ENCODE data around the gene TBC1D14. TPM values are rescaled to one million over a fixed set of nuclear protein-coding genes. Genes with fewer than 3 reads are reported as not detected.
A peak's percentile ranks its signal among the peaks of the same experiment; 100 is the strongest.

The TBC1D14 gene, protein sequence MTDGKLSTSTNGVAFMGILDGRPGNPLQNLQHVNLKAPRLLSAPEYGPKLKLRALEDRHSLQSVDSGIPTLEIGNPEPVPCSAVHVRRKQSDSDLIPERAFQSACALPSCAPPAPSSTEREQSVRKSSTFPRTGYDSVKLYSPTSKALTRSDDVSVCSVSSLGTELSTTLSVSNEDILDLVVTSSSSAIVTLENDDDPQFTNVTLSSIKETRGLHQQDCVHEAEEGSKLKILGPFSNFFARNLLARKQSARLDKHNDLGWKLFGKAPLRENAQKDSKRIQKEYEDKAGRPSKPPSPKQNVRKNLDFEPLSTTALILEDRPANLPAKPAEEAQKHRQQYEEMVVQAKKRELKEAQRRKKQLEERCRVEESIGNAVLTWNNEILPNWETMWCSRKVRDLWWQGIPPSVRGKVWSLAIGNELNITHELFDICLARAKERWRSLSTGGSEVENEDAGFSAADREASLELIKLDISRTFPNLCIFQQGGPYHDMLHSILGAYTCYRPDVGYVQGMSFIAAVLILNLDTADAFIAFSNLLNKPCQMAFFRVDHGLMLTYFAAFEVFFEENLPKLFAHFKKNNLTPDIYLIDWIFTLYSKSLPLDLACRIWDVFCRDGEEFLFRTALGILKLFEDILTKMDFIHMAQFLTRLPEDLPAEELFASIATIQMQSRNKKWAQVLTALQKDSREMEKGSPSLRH
- 40.4 TPM for total RNA-seq
- long read RNA-seq, full-length matches to known transcripts = 24 of 80 reads
- long read RNA-seq, partial matches to known transcripts = 6 of 80 reads
- long read RNA-seq, other reads (novel, unspliced or antisense) = 50 of 80 reads

- DNase-seq = peak; percentile 92
- peak; percentile 92 for ATAC-seq
- intact Hi-C loops (cut with micrococcal nuclease) = no loop called here
Measured at GRCh38 chr4:6909113-6909969, at the start of gene TBC1D14. TBC1D14 (plus strand) TSS chr4:6909826; CDS start chr4:6923390, 13,564 bp downstream.

GRCh38 chr4:6868386-6868785 is 41.2 kb upstream of the TBC1D14 start:
- no peak for ATAC-seq
- no peak for DNase-seq
- intact Hi-C loops (cut with micrococcal nuclease) = no loop called here

- DNase-seq (peak; percentile 70), ATAC-seq (peak; percentile 59)
- intact Hi-C loops (cut with micrococcal nuclease) = loop anchor here (5.0 kb wide), 1 partner anchor 153 kb away; the partner anchor contains the start of gene BLOC1S4
Measured at GRCh38 chr4:6869944-6870343, 39.7 kb upstream of the TBC1D14 start.

DNA sequence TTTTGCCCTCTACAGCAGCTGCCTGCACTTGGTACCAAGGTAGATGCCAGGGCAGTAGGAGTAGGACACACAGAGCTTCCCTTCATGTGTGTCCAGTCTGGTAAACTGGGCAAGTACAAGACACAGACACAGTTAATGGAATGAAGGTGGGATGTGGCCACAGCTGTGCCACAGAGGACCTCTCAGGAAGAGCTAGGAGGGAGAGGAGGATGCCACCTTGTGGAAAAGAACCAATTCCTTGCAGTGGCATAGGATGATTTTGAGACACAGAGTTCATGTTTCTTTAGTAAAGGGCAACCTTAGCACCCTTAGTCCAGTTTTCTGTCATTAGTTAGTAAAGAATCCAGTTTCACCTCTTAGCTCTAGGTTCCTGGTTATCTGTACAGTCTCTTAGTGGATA is 36.3 kb upstream of the TBC1D14 start:
- intact Hi-C loops (cut with micrococcal nuclease) = loop anchor here (5.0 kb wide), 1 partner anchor 156 kb away; the partner anchor contains the start of gene BLOC1S4

GRCh38 chr4:6873792-6874461 is 35.7 kb upstream of the TBC1D14 start:
- intact Hi-C loops (cut with micrococcal nuclease) = loop anchor here (5.0 kb wide), 1 partner anchor 157 kb away; the partner anchor contains the start of gene BLOC1S4
- DNase-seq (peak; percentile 86), ATAC-seq (peak; percentile 63)

More for the DNA sequence above, 36.3 kb upstream of the TBC1D14 start:
- ATAC-seq (no peak), DNase-seq (no peak)

GRCh38 chr4:6874981-6875380 is 34.6 kb upstream of the TBC1D14 start:
- intact Hi-C loops (cut with micrococcal nuclease) = loop anchor here (5.0 kb wide), 1 partner anchor 158 kb away; the partner anchor contains the start of gene BLOC1S4
- no peak for DNase-seq
- peak; percentile 2 for ATAC-seq

DNA sequence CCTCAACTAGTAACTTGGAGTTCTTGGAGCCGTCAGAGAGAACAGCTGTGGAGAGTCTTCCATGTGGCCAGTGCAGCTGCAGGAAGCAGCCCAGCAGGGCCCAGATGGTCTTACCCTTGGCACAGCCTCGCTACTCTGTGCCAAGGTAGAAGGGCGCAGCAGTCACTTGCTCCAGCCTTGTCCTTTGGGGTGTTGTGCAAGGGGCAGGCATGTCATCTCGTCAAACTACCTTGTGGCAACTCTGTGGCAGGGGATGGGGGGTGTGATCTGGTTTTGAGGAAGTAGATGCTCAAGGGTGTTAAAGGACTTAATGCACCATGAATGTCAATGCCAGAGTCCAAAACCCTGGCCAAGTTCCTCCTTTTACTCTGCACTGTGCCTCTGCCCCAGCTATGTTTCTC is 34.2 kb upstream of the TBC1D14 start:
- intact Hi-C loops (cut with micrococcal nuclease) = no loop called here
- DNase-seq (peak; percentile 57), ATAC-seq (peak; percentile 79)

DNA sequence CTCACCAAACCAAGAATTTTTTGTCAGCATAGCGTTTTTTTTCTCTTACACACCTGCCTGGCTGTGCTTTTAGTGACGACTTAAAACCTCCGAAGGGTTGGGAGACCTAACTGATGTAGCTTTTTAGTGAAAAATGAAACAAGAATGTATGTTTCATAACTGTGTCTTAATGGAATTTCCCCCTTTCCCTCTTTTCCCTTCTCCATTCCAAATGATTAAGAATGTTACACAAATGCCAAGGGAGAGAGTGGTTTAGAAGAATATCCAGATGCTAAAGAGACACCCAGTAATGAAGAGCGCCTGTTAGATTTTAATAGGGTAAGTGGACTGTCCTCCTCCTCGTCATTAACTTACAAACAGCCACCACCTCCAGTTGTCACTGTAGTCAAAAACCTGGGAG is 33.2 kb upstream of the TBC1D14 start:
- DNase-seq (no peak), ATAC-seq (no peak)
- intact Hi-C loops (cut with micrococcal nuclease) = no loop called here

DNA sequence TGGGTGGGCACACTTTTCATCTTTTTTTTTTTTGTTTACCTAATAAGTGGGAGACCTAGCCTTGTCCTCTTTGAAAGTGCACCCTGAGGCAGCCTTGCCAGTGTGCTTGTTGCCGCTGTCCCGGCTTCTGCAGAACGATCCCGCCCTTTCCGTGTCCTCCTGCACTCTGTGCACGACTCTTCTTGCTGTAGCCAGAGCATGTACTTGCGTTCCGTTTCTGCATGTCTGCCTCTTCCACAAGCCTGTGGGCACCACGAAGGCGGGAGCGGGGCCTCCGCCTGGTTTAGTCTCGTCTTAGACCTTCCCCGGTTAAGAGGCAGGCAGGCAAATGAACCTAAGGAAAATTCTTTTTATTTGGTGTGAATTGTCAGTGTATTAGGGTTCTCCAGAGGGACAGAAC is 32.6 kb upstream of the TBC1D14 start:
- DNase-seq (no peak), ATAC-seq (no peak)
- intact Hi-C loops (cut with micrococcal nuclease) = no loop called here

DNA sequence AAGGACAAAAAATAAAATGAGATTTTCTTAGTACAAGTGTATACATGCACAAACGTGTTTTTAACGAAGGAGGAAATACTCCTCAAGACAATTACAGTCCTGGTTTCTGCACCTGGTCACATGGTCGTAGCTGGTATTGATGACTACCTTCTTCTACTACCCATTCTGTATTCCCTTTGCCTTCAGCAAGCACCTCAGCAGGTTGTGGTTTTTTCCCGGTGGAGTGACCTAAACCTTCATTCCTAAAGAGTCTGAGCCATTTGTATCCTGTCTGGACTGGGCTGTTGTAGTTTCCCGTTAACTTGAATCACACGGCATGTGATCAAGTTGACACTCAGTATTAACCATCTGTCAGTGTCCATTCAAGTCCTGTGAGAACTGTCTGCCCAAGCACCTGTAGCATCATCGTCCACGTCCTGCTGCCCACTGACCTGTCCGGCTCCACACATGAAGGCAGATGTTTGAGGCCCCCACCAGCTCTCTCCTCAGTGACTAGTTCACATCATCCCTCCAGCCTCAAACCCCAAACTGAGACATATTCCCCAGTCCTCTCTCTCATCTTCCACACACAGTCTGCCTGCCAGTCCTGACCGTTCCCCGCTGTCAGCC is 31.1 kb upstream of the TBC1D14 start:
- no peak for ATAC-seq
- DNase-seq = no peak
- intact Hi-C loops (cut with micrococcal nuclease) = no loop called here

DNA sequence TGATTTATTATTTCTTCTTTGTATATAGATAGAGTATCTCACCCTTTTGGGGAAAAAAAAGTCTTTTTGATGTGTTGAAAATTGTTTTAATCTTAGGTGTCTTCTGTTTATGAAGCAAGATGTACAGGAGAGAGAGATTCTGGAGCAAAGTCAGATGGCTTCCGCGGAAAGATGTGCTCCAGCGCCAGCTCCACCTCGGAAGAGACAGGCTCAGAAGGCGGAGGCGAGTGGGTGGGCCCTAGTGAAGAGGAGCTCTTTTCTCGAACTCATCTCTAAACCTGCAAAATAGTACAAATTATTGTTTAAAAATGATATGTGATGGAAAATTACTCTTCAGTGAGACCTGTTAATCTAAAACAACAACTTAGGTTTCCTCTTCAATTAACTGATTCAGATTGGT is 28.9 kb upstream of the TBC1D14 start:
- ATAC-seq (no peak), DNase-seq (no peak)
- intact Hi-C loops (cut with micrococcal nuclease) = no loop called here

DNA sequence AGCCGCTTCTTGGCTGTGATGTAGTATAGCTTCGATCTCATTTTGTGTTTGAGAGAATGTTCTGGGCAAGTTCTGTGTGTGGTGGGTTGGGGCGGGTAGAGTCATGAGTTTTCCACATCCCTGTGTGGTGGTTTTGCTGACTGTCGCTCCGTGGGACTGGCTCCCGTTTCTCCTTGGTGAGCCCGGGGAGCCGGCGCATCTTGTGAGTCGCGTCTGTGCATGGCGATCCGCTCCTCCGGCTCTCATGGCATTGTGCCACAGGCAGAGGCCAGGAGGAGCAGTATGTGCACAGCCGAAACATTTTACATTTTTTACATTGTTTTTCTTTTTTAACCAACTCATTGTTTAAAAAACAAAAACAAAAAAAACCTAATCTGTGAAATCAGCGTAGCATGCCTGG is 27.7 kb upstream of the TBC1D14 start:
- DNase-seq (no peak), ATAC-seq (no peak)

DNA sequence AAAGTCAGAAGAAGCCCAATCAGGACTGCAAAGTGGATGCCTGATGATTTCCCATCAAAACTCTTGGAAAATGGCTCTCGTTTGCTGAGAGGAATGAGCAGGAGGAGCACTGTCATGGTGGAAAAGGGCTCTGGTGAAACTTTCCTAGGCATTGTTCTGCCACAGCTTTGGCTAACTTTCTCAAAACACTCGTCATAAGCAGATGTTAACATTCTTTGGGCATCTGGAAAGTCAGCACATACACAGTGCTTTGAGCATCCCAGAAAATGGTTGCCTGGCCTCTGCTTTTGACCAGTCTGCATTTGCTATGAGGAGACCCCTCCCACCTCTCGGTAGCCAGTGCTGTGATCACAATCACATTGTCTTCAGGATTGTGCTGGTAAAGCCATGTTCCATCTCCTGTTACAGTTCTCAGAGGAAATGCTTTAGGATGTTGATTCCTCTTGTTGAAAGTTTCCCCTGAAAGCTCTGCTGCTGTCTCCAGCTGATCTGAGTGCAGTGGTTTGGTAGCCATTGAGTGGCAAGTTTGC is 25.2 kb upstream of the TBC1D14 start:
- DNase-seq (no peak), ATAC-seq (no peak)

More for the DNA sequence above, 27.7 kb upstream of the TBC1D14 start:
- intact Hi-C loops (cut with micrococcal nuclease) = no loop called here

DNA sequence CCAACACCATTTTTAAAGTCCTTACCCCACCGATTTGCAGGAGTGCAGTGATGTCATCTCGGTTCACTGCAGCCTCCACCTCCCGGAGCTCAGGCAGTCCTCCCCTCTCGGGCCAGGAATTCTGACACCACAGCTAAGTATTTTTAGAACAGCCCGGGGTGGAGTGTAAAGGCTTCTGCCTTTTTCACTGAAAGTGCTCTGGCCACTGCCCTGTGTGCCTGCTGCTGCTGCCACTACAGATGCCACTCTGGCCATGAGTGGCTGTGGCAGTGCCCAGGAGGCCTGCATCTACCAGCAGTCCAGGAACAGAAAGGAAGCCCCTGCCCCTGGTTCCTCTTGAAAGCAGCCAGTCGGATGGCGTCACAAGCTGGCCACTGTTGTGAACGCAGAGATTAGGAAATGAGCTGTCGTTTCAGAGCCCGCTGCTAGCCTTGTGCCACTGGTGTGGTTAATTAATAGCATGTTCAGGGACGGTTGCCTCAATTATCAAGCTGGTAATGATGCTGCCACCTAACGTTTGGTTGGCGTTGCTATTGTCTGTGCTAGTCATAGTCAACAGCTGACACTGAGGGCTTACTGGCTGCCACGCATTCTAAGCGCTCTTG is 23.6 kb upstream of the TBC1D14 start:
- ATAC-seq = peak; percentile 86
- intact Hi-C loops (cut with micrococcal nuclease) = no loop called here
- DNase-seq = peak; percentile 76

More for the DNA sequence above, 25.2 kb upstream of the TBC1D14 start:
- intact Hi-C loops (cut with micrococcal nuclease) = no loop called here

DNA sequence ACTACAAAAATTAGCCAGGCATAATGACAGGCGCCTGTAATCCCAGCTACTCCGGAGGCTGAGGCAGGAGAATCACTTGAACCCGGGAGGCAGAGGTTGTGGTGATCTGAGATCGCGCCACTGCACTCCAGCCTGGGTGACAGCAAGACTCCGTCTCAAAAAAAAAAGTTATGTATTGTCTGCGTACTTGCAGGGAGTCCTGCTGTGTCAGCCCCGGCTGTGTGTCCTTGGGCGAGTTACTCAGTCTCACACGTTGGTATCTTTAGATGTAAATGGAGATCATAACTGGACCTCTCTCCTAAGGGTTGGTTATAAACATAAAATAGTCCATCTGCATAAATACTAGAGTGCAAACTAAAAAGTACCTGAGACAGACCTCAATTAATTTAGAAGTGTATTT is 22.7 kb upstream of the TBC1D14 start:
- ATAC-seq = no peak
- intact Hi-C loops (cut with micrococcal nuclease) = no loop called here
- DNase-seq = no peak

DNA sequence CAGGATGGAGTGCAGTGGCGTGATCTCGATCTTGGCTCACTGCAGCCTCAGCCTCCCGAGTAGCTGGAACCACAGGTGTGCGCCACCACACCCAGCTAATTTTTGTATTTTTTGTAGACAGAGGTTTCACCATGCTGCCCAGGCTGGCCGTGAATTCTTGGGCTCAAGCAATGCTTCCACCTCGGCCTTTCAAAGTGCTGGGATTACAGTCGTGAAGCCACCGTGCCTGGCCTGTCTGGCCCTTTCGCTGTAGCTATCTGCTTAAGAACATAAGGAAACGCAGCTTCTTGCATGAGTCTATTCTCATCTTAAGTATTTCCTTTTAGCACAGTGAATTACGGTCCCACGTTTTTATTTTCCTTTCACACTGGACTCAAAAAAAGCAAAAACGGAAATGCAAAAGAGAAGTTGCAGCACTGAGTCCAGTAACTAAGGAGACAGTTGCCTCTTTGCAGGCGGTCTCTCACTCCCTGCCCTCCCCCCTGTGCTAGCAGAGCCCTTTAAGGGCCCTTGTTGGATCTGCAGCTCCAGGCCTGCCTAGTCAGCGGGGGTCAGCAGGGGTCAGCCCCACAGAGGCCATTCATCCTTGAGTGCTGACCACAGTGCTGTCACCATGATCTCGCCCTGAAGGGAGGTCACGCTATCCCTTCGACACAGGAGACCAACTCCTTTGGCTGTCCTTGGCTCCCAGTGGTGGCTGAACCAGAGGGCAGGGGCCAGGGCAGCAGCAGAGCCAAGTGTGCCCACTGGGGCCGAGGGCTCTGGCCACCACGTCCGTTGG is 21.8 kb upstream of the TBC1D14 start:
- intact Hi-C loops (cut with micrococcal nuclease) = no loop called here
- DNase-seq (peak; percentile 66), ATAC-seq (peak; percentile 4)
